ENCODE measurements around the gene LYRM9.

DNA sequence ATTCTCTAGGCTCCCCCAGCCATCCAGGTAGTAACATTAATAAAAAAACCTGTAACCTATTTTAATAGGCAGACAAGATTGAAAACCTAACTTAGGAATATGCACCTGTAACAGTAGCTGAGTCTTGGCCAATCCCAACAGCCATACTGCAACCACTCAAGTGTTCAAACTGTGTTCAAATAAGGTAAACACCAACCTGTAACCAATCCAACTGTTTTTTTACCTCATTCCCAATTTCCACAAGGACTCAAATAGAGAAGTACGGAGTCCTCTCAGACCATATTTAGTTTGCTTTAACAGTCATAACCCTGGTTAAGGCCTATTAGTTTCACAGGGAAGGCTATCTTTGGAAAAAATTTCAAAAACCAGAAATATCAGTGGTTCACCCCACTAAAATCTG lies 52.5 kb downstream of the LYRM9 start:
- TF ChIP-seq ZNF335 (tag by site-specific recombination; conservative IDR thresholded peaks at IDR 0.05) = no peak
- no peak for TF ChIP-seq CTCF (tag by site-specific recombination; IDR thresholded peaks at IDR 0.05)
- TF ChIP-seq ZNF548 (tag by site-specific recombination; IDR thresholded peaks at IDR 0.05) = no peak
- TF ChIP-seq, protein P1, sequence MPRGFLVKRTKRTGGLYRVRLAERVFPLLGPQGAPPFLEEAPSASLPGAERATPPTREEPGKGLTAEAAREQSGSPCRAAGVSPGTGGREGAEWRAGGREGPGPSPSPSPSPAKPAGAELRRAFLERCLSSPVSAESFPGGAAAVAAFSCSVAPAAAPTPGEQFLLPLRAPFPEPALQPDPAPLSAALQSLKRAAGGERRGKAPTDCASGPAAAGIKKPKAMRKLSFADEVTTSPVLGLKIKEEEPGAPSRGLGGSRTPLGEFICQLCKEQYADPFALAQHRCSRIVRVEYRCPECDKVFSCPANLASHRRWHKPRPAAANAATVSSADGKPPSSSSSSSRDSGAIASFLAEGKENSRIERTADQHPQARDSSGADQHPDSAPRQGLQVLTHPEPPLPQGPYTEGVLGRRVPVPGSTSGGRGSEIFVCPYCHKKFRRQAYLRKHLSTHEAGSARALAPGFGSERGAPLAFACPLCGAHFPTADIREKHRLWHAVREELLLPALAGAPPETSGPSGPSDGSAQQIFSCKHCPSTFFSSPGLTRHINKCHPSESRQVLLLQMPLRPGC (tag by site-specific recombination; IDR thresholded peaks at IDR 0.05) = no peak
- no peak for TF ChIP-seq ZNF121 (tag by site-specific recombination; IDR thresholded peaks at IDR 0.05)

Measured in HEK293 (cell line).